OCI-M2 (cell line): Measurements from ENCODE around the gene CLIC5.
"Not testable (repeated sequence)": the region's sequence is repeated elsewhere in the genome, so short reads cannot be mapped to it uniquely, and the experiment has no call there.

Source experiments
- DNase-seq: peaks from one replicate; lab custom pipeline; 2025; ENCODE audit not compliant: unreplicated experiment; lab: John Stamatoyannopoulos, UW

CLIC5 gene

DNA sequence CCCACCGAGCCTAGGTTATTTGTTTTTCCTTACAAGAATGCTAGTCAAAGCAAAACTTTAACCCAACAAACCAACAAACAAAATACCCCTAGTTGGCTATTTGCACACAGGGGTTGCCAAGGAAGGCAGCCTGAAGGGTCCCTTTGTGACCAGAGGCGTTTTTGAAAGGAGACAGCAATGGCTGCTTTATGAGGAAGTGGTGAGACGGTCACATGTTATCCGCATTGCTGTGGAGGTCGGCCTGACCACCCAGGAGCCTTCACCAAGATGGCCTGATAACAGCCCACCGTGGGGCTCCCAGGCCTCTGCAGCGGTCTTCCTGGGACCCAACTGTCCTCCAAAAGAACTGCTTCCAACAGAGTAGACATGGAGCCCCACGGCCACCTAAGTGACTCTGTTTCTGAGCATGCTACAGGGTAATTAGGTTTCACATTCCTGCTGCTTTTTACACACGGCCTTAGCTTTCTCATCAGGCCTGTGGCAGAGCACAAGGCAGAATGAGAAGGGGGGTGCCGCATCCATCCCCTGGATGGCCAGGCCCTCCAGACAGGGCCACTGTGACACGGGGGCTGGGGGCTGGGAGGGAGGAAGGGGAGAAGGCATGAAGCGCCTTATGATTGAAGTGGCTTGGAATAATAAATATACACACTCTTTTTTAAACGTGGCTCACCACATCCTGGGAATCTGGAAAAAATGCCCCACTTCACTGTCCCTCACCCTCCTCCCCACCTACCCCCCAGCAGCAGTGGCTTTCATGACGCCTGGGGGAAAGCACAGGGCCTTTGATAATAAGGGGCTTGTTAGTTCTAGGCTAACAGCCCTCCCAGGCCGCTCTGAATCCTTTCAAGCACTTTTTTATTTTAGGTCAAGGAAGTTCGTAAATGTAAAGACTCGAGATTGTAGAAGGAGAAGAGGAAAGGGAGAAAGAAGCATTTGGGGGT is 86.0 kb downstream of the CLIC5 start:
- DNase-seq, result no peak

DNA sequence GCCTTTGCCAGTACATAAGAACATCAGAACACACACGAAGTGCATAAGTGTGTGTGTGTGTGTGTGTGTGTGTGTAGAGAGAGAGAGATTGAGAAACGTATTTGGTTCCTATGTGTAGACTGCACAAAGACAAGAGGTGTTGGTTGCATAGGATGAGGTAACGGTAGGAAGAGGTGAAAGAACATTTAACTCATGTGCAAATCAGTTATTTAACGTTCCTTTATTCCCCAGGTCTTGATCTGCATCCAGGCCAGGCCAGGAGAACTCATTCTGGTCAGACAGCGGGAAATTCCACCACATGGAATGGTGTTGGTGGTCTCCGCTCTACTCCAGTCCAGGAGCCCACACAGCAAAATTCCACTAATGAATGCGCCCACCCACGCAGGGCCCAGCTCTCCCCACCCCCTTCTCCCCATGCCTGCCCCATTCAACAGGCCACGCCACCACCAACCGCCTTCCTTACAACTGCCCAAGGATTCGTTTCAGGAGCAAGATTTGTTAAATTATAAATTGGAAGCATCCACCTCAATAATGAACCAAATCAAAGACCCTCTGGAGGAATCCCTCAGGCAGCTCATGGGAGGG is 86.8 kb downstream of the CLIC5 start:
- no peak for DNase-seq

DNA sequence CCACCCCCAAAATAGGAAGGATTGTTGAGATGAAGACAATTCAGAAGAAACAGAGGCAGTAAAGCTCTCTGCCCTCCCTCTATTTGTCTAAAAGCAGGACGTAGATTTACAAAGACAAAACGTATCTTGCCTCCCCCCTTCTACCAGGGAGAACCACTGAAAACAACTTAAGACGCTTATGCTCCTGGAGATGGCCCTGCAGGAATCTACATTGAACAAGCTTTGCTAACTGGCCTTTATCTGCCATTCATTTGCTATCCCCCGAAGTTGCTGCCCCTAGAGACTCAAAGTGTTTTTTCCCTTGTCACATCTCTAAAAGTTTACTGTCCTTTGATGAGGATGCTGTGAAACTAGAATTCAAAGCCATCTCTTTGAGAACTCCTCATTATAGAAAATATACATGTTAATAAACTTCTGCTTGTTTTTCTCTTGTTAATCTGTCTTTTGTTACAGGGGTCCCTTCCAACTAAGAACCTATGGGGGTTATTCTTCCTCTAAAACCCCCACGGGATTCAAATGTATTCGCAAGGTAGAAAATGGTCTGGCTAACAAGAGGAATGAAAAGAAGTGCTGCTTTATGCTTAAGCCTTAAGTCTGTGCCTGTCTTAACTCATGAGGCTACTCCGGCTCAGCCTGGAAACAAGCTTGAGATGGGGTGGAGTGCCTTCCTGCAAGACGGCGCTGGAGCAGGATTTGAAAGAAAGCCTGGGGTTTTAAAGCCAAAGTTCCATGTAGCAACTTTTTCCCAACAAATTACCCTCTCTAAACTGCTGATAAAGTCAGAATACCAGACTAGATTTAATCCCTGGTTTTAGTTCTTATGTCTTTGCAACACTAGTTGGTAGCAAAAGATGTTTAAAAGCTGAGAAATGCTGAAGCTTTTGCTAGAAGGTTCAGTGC is 88.0 kb downstream of the CLIC5 start:
- no peak for DNase-seq

DNA sequence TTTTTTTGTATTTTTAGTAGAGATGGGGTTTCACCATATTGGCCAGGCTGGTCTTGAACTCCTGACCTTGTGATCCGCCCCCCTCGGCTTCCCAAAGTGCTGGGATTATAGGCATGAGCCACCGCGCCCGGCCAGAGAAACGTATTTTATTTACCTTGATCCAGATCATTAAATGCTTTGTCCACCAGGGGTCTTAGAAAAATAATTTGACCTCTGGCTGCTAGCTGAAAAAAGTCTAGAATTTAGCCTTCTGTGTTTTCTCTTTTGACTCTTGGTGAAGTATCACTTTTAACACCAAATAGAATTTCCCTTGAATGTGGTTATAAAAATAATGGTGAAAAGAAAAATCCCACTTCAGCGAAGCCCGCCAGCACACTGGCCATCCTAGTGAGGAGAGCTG is 89.2 kb downstream of the CLIC5 start:
- not testable (repeated sequence) for DNase-seq

DNA sequence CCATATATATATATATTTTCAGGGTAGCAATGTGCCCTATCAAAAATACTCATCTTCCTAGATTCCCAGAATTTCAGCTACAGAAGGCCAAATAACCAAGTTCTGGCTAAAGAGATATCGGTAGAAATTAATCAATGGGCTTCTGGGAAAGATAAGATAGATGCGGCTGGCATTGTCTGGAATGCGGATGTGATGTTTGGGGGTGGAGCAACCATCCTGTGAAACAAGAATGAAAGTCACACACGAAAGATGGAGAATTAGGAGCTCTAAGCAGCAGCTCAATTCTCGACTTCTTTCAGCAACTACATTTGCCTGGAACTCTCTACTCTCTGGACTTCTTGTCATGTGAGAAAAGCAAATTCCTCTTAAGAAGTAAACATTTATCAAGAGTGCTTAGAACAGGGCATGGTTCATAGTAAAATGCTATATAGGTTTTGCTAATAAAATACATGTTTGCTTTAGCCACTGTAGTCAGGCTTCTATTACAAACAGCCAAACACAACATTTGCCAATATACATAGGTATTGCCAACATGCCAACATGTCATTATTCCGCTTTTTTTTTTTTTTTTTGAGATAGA is 90.8 kb downstream of the CLIC5 start:
- no peak for DNase-seq

DNA sequence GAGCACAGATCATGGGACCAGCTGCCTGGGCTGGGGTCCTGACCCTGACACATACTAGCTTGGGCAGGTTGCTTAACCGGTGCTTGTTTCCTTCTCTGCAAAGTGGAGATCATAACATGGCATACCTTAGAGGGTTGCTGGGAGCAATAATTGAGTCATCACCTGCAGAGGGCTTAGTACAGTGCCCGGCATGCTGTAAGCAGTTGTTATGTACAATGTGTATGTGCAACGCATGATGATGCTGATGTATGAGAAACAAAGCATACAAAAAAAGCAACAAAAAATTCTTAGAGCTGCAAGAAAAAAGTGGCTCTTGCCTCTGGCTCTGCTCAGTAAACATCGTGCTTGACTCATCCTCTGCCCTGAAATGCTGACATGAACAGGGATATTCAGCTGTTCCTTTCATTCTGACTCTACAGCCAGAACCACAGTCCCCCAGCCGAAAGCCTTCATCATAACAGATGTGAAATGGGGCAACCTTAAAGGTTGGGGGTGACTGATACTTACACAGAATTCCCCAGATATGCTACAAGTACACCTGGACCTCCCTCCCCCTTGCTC is 91.7 kb downstream of the CLIC5 start:
- no peak for DNase-seq

DNA sequence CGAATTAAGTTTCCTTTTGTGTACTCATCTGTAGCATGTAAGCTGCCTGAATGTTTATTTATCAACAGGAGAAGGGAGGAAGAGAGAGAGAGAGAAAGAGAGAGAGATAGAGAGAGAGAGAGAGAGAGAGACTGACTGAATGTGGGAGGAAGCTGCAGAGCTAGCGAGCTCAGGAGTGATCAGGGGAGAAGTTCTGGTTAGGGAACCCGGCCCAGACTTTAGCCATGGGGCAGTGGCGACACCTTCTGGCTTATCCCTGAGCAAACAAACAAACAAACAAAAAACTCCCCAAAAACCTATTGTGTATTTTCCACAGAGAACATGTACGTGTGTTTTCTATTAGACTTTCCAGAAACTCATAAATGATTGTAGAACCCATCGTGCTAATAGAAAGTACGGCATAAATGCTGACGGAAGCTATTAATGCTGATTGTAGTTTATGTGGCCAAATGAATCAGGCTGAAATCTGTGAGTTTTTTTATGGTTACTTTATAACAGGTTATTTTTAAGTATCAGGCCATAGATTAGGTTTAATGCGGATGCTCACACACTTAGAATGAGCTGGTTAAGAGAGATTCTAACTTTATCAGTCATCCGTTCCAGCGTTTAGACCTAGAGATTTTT is 92.8 kb downstream of the CLIC5 start:
- no peak for DNase-seq

DNA sequence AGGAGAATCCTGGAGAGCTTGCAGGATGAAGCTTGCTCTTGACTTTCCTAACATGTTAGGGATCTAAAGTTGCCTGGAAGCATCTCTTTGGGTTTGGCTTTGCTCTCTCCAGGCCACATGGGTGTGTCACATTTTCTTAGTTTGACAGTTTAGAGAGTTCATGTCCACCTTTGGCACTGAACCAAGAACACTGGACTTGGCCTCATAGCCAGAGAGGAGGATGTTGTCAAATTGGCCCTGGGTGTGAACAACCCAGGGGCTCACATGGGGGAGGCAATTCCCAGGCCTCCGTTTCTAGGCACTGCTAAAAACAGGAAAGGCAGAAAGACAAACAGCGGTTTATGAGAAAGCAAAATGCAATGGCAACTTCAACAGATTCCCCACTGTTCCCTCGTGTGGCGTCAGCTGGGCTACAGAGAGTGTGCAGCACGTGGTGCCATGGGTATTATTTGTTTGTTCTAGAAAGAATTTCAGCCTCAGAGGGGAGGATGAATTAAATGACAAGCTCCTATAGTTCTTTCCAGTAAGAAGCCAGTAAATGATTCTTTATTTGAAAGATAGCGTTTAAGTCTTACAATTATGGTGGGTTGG is 93.9 kb downstream of the CLIC5 start:
- DNase-seq, result no peak

DNA sequence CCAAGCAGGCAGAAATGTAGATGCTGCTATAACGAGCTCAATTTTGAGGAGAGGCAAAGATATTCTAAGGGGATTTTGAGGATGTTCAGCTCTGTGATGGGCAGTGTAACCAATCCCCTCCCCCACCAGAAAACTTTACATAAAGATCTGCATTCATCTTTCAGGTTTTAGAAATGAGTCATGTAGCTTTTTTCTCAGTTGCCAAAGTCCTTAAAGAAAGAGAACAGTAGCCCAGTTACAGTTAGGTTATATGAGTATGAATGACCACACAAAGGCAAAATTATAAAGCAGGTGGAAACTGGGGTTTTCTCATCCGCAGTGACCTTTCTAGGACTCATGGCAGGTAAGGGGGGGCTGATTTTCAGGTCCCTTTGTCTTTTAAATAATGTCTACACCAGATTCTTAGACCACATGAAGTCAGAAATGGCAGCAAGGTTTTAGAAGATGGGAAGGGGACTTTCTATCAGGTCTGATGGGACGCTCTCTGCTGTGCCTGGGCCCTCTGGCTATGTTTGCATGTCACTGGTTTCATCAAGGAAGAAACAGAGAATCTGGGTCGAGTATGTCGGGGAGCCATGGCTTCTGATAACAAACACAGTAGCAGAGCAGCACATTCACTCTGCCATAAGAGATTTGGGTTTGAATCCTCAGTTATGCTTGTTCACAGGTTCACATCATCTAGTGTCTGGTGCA is 94.7 kb downstream of the CLIC5 start:
- no peak for DNase-seq

DNA sequence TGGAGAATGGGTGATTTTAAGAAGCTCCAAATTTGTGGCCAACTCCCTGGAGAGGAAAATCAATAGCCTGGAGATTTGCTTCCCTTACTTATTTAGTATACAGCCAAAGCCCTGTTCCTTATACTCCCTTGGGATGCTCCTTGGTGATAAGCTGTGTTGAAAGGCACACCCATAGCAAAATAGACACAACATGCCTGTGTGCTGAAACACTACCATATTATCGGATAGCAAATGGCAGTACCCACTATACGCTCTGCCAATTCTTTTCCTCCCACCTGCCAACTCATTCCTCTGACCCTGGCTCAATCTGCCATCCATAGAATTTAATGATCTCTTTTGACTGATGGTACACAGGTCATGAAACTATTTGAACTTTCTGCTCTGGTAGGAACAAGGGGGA is 98.2 kb downstream of the CLIC5 start:
- no peak for DNase-seq

DNA sequence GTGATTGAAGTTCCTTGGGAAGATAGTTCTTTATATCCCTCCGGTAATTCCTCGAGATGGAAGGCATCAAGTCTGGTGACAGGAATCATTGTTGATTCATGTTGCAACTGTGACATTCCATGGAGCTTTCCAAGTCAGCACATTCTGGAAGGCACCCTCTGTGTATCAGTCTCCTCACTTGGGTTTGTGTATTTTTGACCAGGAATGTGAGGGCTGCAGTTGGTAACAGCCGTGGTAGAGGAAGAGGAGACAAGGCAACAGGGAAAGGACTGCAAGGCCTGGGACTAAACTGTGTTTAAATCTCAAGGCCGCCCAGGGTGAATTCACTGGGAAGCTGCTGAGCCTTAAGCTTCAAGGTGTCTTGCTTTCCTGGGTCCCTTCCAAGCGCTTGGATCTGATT is 99.0 kb downstream of the CLIC5 start:
- no peak for DNase-seq

DNA sequence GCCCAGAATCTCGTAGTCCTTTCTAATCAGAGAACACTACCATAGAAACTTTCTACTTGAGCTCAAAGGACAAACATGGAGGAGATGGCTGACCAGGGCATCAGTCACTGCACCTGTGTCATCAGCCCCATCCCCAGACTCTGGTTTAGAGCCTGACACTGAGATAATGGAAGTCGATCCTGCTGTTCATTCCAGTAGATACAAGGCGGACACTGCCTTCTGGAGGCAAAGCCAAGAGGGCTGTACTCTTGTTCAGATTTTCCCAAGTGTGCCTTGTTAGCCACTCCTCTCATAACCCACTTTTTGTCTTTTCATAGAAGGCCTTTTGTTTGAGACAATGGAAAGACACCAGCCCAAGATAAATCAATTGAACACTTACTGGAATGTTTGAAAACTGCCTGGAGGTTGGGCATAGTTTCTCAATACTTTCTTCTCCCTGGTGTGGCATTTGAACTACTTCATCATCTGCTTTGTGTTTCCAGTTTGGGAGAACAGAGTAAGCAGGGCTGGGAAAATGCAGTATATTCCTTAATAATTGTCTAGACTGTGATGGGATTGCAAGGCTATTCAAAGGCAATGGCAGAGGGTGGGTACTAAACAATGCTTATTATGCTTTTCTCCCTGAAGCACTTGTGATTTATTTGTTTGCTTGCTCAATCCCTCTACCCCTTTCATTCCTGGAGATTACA is 99.7 kb downstream of the CLIC5 start:
- DNase-seq, result no peak

DNA sequence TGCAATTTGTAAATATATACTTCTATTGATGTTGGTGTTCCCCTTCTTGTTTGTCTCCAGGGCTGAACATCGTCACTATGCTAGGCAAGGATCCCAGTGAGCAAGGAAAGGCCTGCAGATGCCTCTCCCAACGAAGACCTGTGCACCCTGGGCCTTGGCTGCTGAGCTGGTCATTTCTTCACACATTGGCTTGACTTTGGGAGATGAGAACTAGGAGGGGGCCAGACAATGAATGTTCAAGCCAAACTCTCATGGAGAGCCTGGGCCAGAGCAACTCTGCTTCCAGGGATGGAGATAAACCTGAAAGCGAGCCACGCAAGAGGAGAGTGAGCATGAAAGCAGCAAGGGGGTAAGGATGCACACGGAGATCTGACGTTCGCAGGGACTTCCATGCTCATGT is 104.0 kb downstream of the CLIC5 start:
- no peak for DNase-seq

DNA sequence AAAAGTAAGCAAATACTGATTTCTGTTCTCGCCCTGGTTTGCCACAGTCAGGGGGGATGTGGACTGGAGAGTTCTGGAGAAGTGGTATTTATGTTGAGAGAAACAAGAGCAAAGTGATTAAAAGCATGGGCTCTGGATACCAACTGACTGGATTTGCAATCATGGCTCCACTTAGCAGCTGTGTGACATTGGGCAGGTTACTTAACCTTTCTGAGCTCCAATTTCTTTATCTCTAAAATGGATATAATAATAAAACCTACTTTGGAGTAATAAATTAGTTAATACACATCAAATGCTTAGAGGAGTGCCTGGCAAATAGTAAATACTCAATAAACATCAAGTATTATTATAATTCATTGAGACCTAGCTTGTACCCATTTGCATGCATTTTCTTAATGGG is 111.7 kb downstream of the CLIC5 start:
- DNase-seq, result no peak

DNA sequence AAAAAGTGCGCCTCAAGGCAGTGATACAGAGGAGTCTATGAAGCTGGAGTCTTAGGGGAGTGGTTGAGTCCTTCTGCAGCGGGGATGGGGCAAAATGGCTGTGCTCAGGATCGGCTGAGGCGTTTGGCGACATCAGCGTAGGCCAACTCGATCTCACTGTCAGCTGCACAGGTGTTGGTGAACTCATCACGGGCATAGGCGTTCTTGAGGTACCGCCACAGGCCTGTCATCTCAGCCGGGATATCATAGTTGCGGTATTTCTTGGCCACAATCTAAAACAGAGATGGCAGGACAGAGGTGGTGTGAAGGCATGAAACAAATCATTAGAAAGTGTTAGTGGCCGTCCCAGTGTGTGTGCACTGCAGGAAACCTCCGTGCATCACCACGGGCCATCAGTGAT is 112.7 kb downstream of the CLIC5 start:
- DNase-seq, result no peak

DNA sequence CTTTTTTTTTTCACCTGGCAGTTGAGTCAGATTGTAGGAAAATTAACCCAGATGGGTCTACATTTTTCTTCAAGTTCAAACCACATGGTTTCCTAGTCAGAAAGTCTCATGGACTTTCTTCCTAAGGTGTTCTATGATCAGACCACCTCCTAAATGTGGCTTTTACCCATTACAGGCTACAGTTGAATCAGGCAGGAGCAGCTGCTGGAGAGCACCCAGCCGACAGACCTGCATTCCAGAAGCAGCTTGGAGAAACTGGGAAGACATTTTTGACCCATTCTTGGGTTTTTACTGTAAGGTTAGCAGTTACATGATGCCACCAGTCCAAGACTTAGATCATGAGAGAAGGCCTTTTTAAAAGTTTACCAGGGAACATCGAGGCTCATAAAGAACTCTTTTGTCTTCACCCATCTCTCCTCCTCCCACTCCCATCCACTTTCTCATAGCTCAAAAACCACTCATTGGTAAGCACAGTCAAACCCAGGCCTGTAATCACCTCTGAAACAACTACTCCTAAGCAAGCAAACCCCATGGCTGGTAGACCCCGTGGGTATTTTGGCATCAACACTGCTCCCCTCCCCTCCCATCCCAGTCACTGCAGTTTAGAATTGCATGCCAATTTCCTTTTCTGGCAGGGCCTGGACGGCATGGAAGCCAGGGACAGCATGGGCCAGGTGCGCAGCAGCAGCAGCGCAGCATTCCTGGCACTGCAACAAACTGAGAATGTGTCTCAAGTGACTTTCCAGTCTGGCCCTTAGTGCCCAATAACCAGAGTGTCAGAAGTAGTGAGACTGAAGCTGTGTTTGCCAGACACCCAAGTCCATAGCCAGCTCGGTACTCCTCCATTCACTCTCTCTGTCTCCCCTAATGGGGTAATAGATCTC is 113.7 kb downstream of the CLIC5 start:
- no peak for DNase-seq

DNA sequence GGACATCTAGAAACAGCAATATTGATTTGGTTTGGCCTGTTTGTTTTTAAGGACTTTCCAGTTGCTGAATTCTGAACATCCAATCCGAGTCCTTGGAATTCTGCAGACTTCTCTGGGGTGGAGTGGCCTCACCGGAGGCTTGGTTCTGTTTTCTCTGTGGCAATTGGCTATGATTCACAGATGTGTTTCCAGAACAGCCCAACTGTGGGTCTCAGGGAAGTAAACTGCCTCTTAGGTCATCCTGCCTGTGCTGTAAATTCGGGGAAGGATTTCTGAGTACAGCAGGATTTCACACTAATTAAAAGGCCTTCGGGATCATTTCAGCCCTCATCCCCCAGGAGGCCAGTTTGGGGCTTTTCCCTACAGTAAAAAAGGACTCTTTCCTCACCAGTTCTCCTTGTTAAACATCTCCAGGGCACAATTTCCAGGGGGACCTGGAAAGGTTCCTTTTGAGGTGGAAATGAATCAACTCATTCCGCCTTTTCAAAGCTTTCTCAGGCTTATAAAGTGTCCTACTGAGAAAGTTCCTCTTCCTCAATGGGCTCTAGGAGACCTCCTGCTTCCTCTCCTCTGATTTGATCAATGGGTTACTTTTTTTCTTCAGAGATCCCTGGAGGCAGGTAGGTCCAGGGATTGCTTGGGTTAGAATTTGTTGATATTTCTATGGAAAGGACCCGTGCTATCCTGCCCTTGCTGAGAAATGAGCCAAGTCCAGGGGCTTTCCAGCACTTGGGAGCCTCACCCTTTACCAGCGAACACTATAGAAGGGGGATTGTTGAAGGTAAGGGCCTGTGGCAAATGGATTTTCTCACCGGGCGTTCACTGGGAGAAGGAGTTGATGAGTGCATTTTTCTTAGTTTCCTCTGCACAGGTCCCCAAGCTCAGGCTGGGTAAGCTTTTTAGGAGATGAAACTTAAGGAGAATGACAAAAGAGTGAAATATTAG is 114.6 kb downstream of the CLIC5 start:
- no peak for DNase-seq
